A673 (cell line): ENCODE results near the gene PLEKHM1.

Experiments used
- EZH2 ChIP-seq: fragments of 200-600 bp; sonication (generic); IDR thresholded peaks from 2 replicates; pipeline ENCODE4 v1.6.1; 2017; ENCODE audit warnings: borderline replicate concordance, low read depth, mild to moderate bottlenecking, mixed read lengths, antibody characterized with exemption, low read length; ENCODE audit not compliant: poor library complexity, severe bottlenecking
- TF ChIP-seq, protein P1 (sequence below): fragments of 300-800, 200-600 bp; sonication (generic); conservative IDR thresholded peaks from 2 replicates; pipeline ENCODE4 v1.5.1; 2017; ENCODE audit warnings: low read depth, mild to moderate bottlenecking, antibody characterized with exemption, low read length, moderate library complexity, mixed read lengths

DNA sequence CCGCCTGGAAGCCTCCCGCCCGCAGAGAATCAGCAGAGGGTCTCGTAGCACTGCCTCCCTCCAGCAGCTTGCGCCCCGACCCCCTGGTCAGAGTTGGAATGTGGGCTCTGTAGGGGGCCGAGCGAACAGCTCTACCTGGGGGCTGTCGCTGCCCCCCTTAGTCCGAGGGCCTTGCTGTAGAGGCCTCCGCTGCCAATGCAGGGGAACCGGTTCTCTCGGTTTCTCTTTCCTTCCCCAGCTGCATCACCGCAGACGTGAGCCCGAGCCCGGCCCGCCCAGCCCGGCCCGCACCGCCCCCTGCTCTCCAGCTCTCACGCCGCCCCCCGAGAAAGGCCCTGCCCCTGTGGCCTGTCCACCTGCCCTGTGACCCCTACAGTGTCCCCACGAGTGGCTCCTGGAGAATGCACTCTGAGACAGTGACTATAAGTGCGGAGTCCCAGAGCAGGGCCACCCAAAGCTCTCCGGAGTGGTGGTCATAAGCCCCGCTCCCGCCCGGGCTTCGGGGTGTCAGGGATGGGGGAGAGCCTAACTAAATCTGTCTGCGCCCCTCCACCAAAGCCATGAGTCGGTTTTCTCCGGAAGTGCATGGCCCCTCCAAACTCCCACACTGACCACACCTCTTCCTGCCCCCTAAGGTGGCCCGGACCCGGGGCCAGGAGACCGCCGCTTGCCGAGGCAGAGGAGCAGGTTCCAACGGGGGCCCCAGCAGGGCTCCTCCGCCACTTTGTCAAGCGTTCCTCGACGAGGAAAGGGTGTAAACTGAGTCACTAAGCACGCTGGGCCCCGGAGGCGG, 59.6 kb downstream of the PLEKHM1 start:
- TF ChIP-seq, protein P1, sequence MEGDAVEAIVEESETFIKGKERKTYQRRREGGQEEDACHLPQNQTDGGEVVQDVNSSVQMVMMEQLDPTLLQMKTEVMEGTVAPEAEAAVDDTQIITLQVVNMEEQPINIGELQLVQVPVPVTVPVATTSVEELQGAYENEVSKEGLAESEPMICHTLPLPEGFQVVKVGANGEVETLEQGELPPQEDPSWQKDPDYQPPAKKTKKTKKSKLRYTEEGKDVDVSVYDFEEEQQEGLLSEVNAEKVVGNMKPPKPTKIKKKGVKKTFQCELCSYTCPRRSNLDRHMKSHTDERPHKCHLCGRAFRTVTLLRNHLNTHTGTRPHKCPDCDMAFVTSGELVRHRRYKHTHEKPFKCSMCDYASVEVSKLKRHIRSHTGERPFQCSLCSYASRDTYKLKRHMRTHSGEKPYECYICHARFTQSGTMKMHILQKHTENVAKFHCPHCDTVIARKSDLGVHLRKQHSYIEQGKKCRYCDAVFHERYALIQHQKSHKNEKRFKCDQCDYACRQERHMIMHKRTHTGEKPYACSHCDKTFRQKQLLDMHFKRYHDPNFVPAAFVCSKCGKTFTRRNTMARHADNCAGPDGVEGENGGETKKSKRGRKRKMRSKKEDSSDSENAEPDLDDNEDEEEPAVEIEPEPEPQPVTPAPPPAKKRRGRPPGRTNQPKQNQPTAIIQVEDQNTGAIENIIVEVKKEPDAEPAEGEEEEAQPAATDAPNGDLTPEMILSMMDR: no peak
- TF ChIP-seq EZH2: no peak
